Activated CD4-positive, alpha-beta T cell treated with anti-CD3 and anti-CD28 coated beads for 4 hours (primary cell): ENCODE measurements around the gene FAH.
A peak's percentile ranks its signal among the peaks of the same experiment; 100 is the strongest.

Experiments
- DNase-seq, 2 donors: peaks; one replicate each; pipeline ENCODE4 v3.0.0-alpha.2; 2020

Gene FAH

GRCh38 chr15:80202016-80202315, 49.2 kb downstream of the FAH start:
- DNase-seq = no peak

- DNase-seq = no peak
These were observed 50.0 kb downstream of the FAH start for GRCh38 chr15:80202641-80203360.

DNA sequence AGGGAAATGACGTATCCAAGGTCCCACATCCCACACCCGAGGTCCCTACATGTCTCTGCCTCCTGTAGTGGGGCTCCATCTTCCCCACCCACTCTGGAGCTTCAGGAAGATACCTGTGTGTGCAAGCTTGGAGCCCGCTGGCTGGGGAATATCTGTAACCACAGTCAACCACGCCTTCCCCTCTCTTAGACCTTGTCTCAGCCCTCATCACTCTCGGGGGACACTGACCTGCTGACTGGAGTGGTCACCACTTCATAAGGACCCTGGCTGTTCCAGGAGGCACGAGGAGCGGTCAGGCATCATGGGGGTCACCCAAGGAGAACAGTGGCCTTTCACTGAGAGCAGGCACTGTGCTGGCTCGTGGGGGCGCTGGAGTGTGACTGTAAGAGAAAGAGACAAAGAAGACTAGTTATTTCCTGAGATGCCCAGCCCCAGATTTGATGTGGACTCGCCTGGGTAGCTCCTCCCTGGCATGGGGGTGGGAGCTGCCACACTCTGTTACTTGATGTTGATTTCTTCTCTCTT, 50.6 kb downstream of the FAH start:
- DNase-seq = no peak

- DNase-seq = no peak
These were observed 51.4 kb downstream of the FAH start for GRCh38 chr15:80204231-80204630.

- no peak for DNase-seq
These were observed 55.1 kb downstream of the FAH start for GRCh38 chr15:80207887-80208286.

DNA sequence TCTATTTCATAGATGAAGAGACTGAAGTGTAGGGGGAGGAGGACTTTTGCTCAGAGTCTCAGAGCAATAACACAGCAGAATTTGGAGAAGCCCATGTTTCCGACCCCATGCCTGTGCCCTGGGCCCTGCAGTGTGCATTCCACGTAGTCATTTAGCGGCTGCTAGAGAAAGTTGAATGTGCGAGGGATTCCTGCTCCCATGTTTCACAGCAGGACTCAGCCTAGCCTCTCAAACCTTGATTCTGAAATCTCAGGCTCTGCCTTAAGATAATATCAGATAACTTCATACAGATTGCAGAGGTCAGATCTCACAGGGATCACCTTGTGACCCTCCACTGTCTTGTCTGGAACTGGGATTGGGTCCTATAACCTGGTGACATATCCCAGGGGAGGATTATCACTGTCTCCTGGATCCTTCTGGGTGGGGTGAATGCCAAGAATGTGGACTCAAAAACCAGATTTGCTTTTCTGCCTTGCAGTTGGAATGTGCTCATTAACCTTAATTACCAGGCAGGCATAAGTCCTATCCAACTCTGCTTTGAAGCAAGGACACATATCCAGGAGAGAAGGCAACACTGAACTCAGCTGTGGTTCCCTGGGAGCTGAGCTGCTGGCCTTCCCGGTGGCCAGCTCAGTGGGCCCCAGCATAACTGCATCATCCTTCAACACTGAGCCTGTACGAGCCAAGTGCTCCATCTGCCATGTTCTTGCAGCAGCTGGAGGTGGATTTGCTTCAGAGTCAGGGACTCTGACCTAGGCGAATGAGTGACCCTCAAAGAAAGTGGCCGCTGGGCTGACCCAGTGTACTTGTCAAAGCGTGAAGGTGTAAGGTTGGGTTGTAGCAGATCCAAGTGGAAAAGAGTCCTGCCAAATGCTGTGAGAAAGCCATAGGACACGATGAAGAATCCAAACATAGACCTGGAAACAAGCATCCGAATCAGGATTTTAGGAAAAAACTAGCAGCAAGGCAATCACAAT, 56.2 kb downstream of the FAH start:
- no peak for DNase-seq

DNA sequence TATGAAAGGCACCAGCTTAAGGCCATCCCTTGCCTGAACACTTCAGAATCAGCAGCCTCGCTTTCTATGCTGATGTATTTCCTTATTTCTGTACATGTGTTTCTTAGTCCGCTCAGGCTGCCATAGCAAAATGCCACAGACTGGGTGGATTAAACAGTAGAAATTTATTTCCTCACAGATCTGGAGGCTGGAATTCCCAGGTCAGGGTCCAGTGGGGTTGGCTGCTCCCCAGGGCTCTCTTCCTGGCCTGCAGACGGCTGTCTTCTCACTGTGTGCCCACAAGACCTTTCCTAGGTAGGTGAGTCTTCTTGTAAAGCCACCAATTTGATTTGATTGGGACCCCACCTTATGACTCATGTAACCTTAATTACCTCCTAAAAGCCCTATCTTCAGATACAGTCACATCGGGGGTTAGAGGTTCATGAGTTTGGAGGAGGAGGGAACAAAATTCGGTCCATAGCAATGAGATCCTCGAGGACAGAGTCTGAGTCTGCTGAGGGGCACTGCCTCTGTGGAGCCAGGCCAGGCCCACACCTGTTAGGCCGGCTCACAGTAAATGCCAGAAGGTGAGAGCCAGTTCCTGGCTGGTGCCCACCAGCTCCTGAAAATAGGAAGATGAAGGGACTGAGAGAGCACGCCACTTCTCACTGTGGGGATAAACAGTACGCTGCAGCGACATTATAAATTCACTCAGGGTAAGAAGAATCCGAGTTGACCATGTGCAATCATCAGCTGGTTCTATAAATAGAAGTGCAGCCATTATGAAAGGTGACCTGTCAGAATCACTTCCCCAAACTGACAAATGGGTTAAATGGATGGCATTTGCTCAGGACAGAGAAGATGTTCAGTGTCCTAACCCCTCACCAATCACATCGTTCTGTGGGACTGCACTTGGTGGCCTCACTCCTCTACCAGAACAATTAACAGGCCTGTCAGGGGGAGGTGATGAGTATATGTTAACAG, 58.1 kb downstream of the FAH start:
- no peak for DNase-seq

GRCh38 chr15:80211976-80212375, 59.2 kb downstream of the FAH start:
- no peak for DNase-seq

DNA sequence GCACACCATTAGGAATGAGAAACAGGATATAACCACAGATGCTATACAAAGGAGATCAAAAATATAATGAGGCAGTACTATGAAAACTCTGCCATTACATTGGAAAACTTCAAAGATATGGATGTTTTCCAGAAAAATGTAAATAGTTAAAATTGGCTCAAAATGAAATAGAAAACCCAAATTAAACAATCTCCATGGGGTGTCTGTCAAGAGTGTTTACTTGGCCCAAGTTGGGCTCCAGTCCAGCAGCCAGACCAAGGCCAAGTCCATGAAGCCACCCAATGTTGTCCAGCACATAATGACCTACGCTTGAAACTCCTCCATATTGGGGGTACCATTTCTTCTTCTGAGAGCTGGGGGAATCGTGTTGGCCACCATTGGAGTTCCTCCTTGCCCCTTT, 62.1 kb downstream of the FAH start:
- no peak for DNase-seq

DNA sequence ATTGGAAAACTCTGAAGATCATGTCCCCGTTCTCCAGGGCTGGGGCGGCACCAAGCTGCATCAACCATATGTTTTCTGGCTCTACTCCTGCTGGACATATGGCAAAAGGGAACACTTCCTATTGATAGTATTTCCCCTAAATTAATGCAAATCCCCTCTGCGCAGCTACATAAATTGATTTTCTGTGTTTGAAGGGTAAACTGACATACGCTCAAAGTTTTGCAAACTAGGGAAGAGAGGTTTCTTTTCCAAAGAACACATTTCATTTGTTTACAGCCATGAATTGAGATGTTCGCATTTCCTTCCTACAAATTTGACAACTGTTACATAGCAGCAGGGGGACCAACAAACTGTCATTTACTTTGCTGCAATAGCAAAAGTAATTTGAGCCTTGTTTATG, 63.3 kb downstream of the FAH start:
- DNase-seq = no peak

GRCh38 chr15:80216911-80217310, 64.1 kb downstream of the FAH start:
- DNase-seq = no peak

DNA sequence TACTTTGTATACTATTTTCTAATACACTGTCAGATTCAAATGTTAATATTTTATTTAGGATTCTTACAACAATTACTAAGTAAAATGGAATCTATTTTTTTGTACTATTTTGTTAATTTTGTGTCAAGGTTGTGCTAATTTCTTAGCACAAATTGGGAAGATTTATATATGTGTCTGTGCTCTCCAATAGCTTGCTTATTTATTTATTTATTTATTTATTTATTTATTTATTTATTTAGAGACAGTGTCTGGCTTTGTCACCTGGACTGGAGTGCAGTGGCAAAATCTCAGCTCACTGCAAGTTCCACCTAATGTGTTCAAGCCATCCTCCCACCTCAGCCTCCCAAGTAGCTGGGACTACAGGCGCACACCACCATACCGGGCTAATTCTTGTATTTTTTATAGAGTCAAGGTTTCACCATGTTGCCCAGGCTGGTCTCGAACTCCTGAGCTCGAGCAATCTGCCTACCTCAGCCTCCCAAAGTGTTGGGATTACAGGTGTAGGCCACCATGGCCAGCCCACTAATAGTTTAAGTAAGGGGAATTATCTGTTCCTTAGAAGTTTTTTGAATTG, 64.6 kb downstream of the FAH start:
- no peak for DNase-seq

GRCh38 chr15:80219955-80220354, 67.2 kb downstream of the FAH start:
- DNase-seq = no peak

- DNase-seq = no peak
These were observed 76.3 kb downstream of the FAH start for GRCh38 chr15:80228959-80229610.

- no peak for DNase-seq
These were observed 78.6 kb downstream of the FAH start for GRCh38 chr15:80231371-80231770.

DNA sequence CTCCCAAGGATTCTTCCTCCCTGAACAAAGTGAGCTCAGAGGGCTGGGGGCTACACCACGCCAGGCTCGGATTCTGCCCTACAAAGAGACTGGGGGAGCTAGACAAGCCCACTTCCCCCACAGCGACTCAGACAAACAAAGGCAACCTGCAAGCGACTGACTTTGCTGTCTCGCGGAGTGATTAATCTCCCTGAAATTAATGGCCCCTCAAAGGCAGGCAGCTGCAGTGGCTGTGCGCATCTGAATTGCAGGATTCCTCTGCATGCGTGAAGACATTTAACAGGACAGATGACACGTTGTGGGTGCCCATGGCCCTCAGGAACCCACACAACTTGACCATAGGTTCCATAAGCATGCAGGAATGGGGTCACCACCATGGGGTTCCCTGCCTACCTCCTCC, 80.8 kb downstream of the FAH start:
- DNase-seq = no peak

- DNase-seq = peak; percentile 9 to 43
These were observed 82.1 kb downstream of the FAH start for GRCh38 chr15:80234883-80235282.
